GM23338 (cell line): ENCODE results near the gene CD2BP2.

Experiments
- CREB1 ChIP-seq: fragments of 250-450 bp; sonication (Bioruptor Pico); IDR thresholded peaks from 2 replicates; pipeline ENCODE4 v1.5.0; 2020; ENCODE audit warnings: low read depth, mild to moderate bottlenecking, moderate library complexity
- EZH2 ChIP-seq: fragments of 200-600 bp; sonication (generic); IDR thresholded peaks from one replicate; pipeline ENCODE4 v1.8.0; 2017; ENCODE audit warnings: antibody characterized with exemption, mild to moderate bottlenecking, low read depth; ENCODE audit not compliant: unreplicated experiment
- EZH2phosphoT487 ChIP-seq: fragments of 200-600 bp; sonication (generic); IDR thresholded peaks from one replicate; pipeline ENCODE4 v1.8.1; 2018; ENCODE audit warnings: antibody characterized with exemption; ENCODE audit not compliant: unreplicated experiment
- JUNB ChIP-seq: IDR thresholded peaks from one replicate; pipeline ENCODE4 v1.6.1; 2016; ENCODE audit warnings: antibody characterized with exemption; ENCODE audit not compliant: unreplicated experiment
- NANOG ChIP-seq: IDR thresholded peaks from 2 replicates; pipeline ENCODE4 v1.6.1; 2016; ENCODE audit warnings: antibody characterized with exemption, borderline replicate concordance
- POLR2AphosphoS5 ChIP-seq: IDR thresholded peaks from 2 replicates; pipeline ENCODE4 v1.6.1; 2016; ENCODE audit warnings: antibody characterized with exemption, low read depth
- STAT1 ChIP-seq: IDR thresholded peaks from one replicate; pipeline ENCODE4 v1.6.1; 2016; ENCODE audit warnings: antibody characterized with exemption; ENCODE audit not compliant: unreplicated experiment
- TF ChIP-seq, protein P1 (sequence below), 2 experiments: fragments of 200-600 bp in 1 of 2; sonication (generic) in 1 of 2; conservative IDR thresholded peaks; 2 replicates each; pipeline versions ENCODE4 v1.5.1 to v1.6.1; 2016 to 2017; ENCODE audit warnings: antibody characterized with exemption in 2 of 2, low read depth in 2 of 2, mild to moderate bottlenecking in 2 of 2, moderate library complexity in 1 of 2
- TF ChIP-seq, protein P2 (sequence below): IDR thresholded peaks from one replicate; pipeline ENCODE4 v1.6.1; 2018; ENCODE audit warnings: antibody characterized with exemption; ENCODE audit not compliant: unreplicated experiment
- TF ChIP-seq, protein P3 (sequence below): IDR thresholded peaks from 2 replicates; pipeline ENCODE4 v1.6.1; 2016; ENCODE audit warnings: antibody characterized with exemption

DNA sequence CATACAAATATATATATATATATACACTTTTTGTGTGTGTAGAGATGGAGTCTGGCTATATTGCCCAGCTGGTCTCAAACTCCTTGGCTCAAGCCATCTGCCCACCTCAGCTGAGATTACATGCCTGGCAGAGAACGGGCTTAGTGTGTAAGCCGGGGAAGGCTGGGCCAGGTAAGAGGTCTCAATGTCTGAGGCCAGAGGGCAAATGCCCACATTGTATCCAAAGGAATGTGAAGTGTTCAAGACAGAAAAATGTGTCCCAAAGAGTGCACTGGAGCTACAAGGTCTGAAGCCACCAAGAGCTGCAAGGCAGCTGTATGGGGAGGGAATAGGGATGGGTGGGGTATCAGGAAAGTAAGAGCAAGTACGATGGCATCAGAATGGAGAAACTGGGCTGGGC is 8.8 kb downstream of the CD2BP2 start:
- TF ChIP-seq POLR2AphosphoS5 (no peak), CREB1 (no peak), EZH2phosphoT487 (no peak), STAT1 (no peak), EZH2 (no peak), JUNB (no peak), NANOG (no peak)
- TF ChIP-seq, protein P1, sequence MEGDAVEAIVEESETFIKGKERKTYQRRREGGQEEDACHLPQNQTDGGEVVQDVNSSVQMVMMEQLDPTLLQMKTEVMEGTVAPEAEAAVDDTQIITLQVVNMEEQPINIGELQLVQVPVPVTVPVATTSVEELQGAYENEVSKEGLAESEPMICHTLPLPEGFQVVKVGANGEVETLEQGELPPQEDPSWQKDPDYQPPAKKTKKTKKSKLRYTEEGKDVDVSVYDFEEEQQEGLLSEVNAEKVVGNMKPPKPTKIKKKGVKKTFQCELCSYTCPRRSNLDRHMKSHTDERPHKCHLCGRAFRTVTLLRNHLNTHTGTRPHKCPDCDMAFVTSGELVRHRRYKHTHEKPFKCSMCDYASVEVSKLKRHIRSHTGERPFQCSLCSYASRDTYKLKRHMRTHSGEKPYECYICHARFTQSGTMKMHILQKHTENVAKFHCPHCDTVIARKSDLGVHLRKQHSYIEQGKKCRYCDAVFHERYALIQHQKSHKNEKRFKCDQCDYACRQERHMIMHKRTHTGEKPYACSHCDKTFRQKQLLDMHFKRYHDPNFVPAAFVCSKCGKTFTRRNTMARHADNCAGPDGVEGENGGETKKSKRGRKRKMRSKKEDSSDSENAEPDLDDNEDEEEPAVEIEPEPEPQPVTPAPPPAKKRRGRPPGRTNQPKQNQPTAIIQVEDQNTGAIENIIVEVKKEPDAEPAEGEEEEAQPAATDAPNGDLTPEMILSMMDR (conservative IDR thresholded peaks at IDR 0.05; ENCODE audit: low read depth in 2 of 2), result no peak
- TF ChIP-seq, protein P2, sequence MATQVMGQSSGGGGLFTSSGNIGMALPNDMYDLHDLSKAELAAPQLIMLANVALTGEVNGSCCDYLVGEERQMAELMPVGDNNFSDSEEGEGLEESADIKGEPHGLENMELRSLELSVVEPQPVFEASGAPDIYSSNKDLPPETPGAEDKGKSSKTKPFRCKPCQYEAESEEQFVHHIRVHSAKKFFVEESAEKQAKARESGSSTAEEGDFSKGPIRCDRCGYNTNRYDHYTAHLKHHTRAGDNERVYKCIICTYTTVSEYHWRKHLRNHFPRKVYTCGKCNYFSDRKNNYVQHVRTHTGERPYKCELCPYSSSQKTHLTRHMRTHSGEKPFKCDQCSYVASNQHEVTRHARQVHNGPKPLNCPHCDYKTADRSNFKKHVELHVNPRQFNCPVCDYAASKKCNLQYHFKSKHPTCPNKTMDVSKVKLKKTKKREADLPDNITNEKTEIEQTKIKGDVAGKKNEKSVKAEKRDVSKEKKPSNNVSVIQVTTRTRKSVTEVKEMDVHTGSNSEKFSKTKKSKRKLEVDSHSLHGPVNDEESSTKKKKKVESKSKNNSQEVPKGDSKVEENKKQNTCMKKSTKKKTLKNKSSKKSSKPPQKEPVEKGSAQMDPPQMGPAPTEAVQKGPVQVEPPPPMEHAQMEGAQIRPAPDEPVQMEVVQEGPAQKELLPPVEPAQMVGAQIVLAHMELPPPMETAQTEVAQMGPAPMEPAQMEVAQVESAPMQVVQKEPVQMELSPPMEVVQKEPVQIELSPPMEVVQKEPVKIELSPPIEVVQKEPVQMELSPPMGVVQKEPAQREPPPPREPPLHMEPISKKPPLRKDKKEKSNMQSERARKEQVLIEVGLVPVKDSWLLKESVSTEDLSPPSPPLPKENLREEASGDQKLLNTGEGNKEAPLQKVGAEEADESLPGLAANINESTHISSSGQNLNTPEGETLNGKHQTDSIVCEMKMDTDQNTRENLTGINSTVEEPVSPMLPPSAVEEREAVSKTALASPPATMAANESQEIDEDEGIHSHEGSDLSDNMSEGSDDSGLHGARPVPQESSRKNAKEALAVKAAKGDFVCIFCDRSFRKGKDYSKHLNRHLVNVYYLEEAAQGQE, result no peak
- TF ChIP-seq, protein P3, sequence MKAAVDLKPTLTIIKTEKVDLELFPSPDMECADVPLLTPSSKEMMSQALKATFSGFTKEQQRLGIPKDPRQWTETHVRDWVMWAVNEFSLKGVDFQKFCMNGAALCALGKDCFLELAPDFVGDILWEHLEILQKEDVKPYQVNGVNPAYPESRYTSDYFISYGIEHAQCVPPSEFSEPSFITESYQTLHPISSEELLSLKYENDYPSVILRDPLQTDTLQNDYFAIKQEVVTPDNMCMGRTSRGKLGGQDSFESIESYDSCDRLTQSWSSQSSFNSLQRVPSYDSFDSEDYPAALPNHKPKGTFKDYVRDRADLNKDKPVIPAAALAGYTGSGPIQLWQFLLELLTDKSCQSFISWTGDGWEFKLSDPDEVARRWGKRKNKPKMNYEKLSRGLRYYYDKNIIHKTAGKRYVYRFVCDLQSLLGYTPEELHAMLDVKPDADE, result no peak
